Breast epithelium (tissue), 4 donors: ENCODE measurements around the gene HMGB1. TPM values are rescaled to one million over a fixed set of nuclear protein-coding genes. Genes with fewer than 3 reads are reported as not detected.
A peak's percentile ranks its signal among the peaks of the same experiment; 100 is the strongest.
"Not testable (repeated sequence)": the region's sequence is repeated elsewhere in the genome, so short reads cannot be mapped to it uniquely, and the experiment has no call there.

Experiments used
- DNase-seq, 2 donors: peaks; one replicate each; pipeline ENCODE4 v3.0.0-alpha.2; 2019; ENCODE audit warnings: low spot score in 2 of 2
- H3K27ac ChIP-seq, 2 donors: fragments of 200-600 bp; sonication (generic) in 1 of 2; one replicate each; pipeline ENCODE4 v1.5.1; 2016 to 2019; ENCODE audit warnings: mild to moderate bottlenecking in 1 of 2
- H3K27me3 ChIP-seq, 2 donors: fragments of 200-600 bp; sonication (generic) in 1 of 2; one replicate each; pipeline versions ENCODE4 v1.5.1 to v1.6.0; 2017 to 2019; ENCODE audit warnings: control low read depth in 1 of 2, mild to moderate bottlenecking in 1 of 2
- H3K36me3 ChIP-seq: fragments of 200-600 bp; one replicate; pipeline ENCODE4 v1.5.1; 2019
- H3K4me1 ChIP-seq, 2 donors: fragments of 200-600 bp; sonication (generic); one replicate each; pipeline ENCODE4 v1.5.1; 2016 to 2019; ENCODE audit warnings: control low read depth in 1 of 2
- H3K4me3 ChIP-seq, 3 donors: fragments of 200-600 bp; sonication (generic); 1 replicate in 2 of 3; 2 replicates in 1 of 3; pipeline ENCODE4 v1.5.1; 2016 to 2019; ENCODE audit warnings: mild to moderate bottlenecking in 3 of 3, moderate library complexity in 2 of 3
- H3K9me3 ChIP-seq, 2 donors: fragments of 200-600 bp; sonication (generic) in 1 of 2; one replicate each; pipeline ENCODE4 v1.5.1; 2016 to 2019; ENCODE audit warnings: control low read depth in 1 of 2
- POLR2A ChIP-seq: fragments of 450-650 bp; IDR thresholded peaks from one replicate; pipeline ENCODE4 v1.6.1; 2016; ENCODE audit warnings: antibody characterized with exemption, mild to moderate bottlenecking, moderate library complexity
- POLR2AphosphoS5 ChIP-seq, 3 donors: sonication (generic); formaldehyde crosslinking; IDR thresholded peaks; one replicate each; pipeline ENCODE4 v1.6.1; 2017; ENCODE audit warnings: antibody characterized with exemption in 3 of 3
- intact Hi-C: fragments of 100-400 bp; cut with DNase I; formaldehyde crosslinking; loops from one replicate; pipeline ENCODE4 v1.15.1; 2023; ENCODE audit warnings: low total_unique reads
- total RNA-seq, 3 donors: library from RNA; depleted of rRNA; stranded (reverse); fragments of >200 nt; gene quantifications; one replicate each; pipeline ENCODE4 v1.1.0, GENCODE V29; 2016
- TF ChIP-seq, protein P1 (sequence below), 3 donors: fragments of 450-650 bp; IDR thresholded peaks; one replicate each; pipeline ENCODE4 v1.5.1; 2016 to 2017; ENCODE audit warnings: antibody characterized with exemption in 3 of 3, mild to moderate bottlenecking in 3 of 3, moderate library complexity in 3 of 3

HMGB1 gene
- total RNA-seq, 3 donors from 2014 or later: 185 to 269 (median 262) TPM

GRCh38 chr13:30450066-30450465 lies 15.7 kb downstream of the HMGB1 start:
- H3K27me3 ChIP-seq: no peaks in the 10 kb centered on the region
- H3K9me3 ChIP-seq: no peaks in the 10 kb centered on the region
- no peaks in the 10 kb centered on the region for H3K36me3 ChIP-seq
- intact Hi-C loops: no loop called here
- H3K4me3 ChIP-seq: no peak overlapping the region
- no peaks in the 10 kb centered on the region for H3K4me1 ChIP-seq
- TF ChIP-seq, protein P1, sequence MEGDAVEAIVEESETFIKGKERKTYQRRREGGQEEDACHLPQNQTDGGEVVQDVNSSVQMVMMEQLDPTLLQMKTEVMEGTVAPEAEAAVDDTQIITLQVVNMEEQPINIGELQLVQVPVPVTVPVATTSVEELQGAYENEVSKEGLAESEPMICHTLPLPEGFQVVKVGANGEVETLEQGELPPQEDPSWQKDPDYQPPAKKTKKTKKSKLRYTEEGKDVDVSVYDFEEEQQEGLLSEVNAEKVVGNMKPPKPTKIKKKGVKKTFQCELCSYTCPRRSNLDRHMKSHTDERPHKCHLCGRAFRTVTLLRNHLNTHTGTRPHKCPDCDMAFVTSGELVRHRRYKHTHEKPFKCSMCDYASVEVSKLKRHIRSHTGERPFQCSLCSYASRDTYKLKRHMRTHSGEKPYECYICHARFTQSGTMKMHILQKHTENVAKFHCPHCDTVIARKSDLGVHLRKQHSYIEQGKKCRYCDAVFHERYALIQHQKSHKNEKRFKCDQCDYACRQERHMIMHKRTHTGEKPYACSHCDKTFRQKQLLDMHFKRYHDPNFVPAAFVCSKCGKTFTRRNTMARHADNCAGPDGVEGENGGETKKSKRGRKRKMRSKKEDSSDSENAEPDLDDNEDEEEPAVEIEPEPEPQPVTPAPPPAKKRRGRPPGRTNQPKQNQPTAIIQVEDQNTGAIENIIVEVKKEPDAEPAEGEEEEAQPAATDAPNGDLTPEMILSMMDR (IDR thresholded peaks at IDR 0.05): no peak
- TF ChIP-seq POLR2AphosphoS5 (IDR thresholded peaks at IDR 0.05) (no peak), POLR2A (no peak)
- no peak overlapping the region for H3K27ac ChIP-seq
- no peak for DNase-seq

GRCh38 chr13:30448441-30448840 lies 17.3 kb downstream of the HMGB1 start:
- DNase-seq: no peak
- Histone ChIP-seq H3K4me3 (no peak overlapping the region), H3K27me3 (no peaks in the 10 kb centered on the region), H3K9me3 (no peaks in the 10 kb centered on the region), H3K36me3 (no peaks in the 10 kb centered on the region), H3K27ac (no peak overlapping the region), H3K4me1 (no peaks in the 10 kb centered on the region)
- intact Hi-C loops: no loop called here
- no peak for TF ChIP-seq POLR2AphosphoS5 (IDR thresholded peaks at IDR 0.05)
- TF ChIP-seq, protein P1 (IDR thresholded peaks at IDR 0.05): no peak
- no peak for TF ChIP-seq POLR2A

GRCh38 chr13:30446126-30446500 lies 19.6 kb downstream of the HMGB1 start:
- Histone ChIP-seq H3K4me3 (peak overlapping the region; percentile 42 to 61 (median 46)), H3K36me3 (no peaks in the 10 kb centered on the region), H3K4me1 (no peaks in the 10 kb centered on the region), H3K27me3 (no peaks in the 10 kb centered on the region), H3K27ac (peak overlapping the region; percentile 60 to 82), H3K9me3 (no peaks in the 10 kb centered on the region)
- TF ChIP-seq POLR2AphosphoS5 (IDR thresholded peaks at IDR 0.05): peak in 1 of 3 donors; percentile 0
- TF ChIP-seq, protein P1 (IDR thresholded peaks at IDR 0.05): no peak
- no peak for DNase-seq
- intact Hi-C loops: no loop called here

DNA sequence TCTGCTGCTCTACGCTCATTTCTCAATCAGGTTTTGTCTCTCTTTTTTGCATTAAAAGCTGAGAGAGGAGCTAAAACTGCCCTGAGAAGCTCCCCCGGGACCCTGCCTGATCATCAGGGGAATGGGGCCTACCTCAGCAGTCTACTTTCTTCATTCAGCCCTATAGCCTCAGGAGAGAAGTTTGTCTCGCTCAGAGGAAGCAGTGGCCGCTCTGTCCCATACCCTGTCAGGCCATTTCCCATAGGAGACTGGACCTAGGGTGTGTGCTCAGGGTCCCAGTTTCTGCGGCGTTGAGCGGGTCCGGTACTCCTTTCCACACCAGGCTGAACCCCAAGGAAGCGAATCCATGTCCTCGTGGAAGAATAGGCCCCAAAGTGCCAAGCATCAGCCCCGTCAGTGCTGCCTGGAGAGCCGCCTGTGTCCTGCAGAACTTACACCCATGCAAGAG lies 21.8 kb downstream of the HMGB1 start:
- no peaks in the 10 kb centered on the region for H3K9me3 ChIP-seq
- no peak overlapping the region for H3K4me3 ChIP-seq
- DNase-seq: no peak
- H3K27me3 ChIP-seq: no peaks in the 10 kb centered on the region
- intact Hi-C loops: no loop called here
- H3K36me3 ChIP-seq: no peaks in the 10 kb centered on the region
- H3K27ac ChIP-seq: no peak overlapping the region
- no peak for TF ChIP-seq POLR2A
- no peaks in the 10 kb centered on the region for H3K4me1 ChIP-seq

DNA sequence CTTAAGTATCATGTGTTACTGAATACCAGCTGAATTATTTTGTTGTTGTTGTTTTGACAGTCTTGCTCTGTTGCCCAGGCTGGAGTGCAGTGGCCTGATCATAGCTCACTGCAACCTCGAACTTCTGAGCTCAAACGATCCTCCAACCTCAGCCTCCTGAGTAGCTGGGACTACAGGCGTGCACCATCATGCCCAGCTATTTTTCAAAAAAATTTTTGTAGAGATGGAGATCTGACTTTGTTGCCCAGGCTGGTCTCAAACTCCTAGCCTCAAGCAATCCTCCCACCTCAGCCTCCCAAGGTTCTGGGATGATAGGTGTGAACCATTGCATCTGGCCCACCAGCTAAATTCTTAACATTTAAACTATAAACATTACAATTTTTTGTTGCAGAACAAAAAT lies 22.2 kb downstream of the HMGB1 start:
- H3K9me3 ChIP-seq, H3K36me3 ChIP-seq, H3K27me3 ChIP-seq, H3K4me3 ChIP-seq, DNase-seq, H3K4me1 ChIP-seq, intact Hi-C loops, H3K27ac ChIP-seq: not testable (repeated sequence)

GRCh38 chr13:30442926-30443325 lies 22.8 kb downstream of the HMGB1 start:
- Histone ChIP-seq H3K4me3 (no peak overlapping the region), H3K27me3 (no peaks in the 10 kb centered on the region), H3K4me1 (no peaks in the 10 kb centered on the region), H3K36me3 (no peaks in the 10 kb centered on the region), H3K27ac (no peak overlapping the region), H3K9me3 (no peaks in the 10 kb centered on the region)
- intact Hi-C loops: no loop called here
- no peak for DNase-seq
- TF ChIP-seq POLR2AphosphoS5 (IDR thresholded peaks at IDR 0.05) (no peak), POLR2A (no peak)
- TF ChIP-seq, protein P1 (IDR thresholded peaks at IDR 0.05): no peak
